ENCODE results near the gene CCDC85B. TPM values are rescaled to one million over a fixed set of nuclear protein-coding genes. Genes with fewer than 3 reads are reported as not detected.

Gene CCDC85B
- total RNA-seq, 1 experiment from 2014 or later: 55.3 TPM

GRCh38 chr11:65903715-65904114, 13.2 kb downstream of the CCDC85B start (continued):
- no peak for TF ChIP-seq TCF7 (CRISPR knock-in tag; IDR thresholded peaks at IDR 0.05; ENCODE audit: low read depth)
- TF ChIP-seq IRF2 (CRISPR knock-in tag; IDR thresholded peaks at IDR 0.05; ENCODE audit: borderline replicate concordance, low read depth): no peak

GRCh38 chr11:65906602-65907001, 16.1 kb downstream of the CCDC85B start:
- TF ChIP-seq ZNF425 (CRISPR knock-in tag; conservative IDR thresholded peaks at IDR 0.05) (no peak), ATF2 (CRISPR knock-in tag; IDR thresholded peaks at IDR 0.05; ENCODE audit: borderline replicate concordance, low read depth) (no peak), MXD4 (CRISPR knock-in tag; IDR thresholded peaks at IDR 0.05; ENCODE audit: borderline replicate concordance) (no peak), AFF4 (CRISPR knock-in tag; IDR thresholded peaks at IDR 0.05; ENCODE audit: borderline replicate concordance) (no peak), RORB (CRISPR knock-in tag; IDR thresholded peaks at IDR 0.05) (no peak), MAX (CRISPR knock-in tag; IDR thresholded peaks at IDR 0.05) (no peak), IRF2 (CRISPR knock-in tag; IDR thresholded peaks at IDR 0.05; ENCODE audit: borderline replicate concordance, low read depth) (no peak), KAT7 (CRISPR knock-in tag; IDR thresholded peaks at IDR 0.05; ENCODE audit: borderline replicate concordance) (no peak), ZBTB43 (CRISPR knock-in tag; IDR thresholded peaks at IDR 0.05) (no peak)
- no peak overlapping the region for H3K27ac Mint-ChIP-seq
- ATAC-seq (no peak), DNase-seq (ENCODE audit: low spot score) (no peak)
- no peaks in the 10 kb centered on the region for H3K9me3 Mint-ChIP-seq
- H3K4me3 Mint-ChIP-seq: no peak overlapping the region
- ChIA-PET CTCF (interaction anchor here (0.6 to 1.9 kb wide), 4 partner anchors 15 to 85 kb away, joined by 3 to 11 read pairs (median 5); partner anchors contain the start of genes CCDC85B and FIBP), POLR2A (interaction anchor here (0.7 kb wide), 1 partner anchor 12 kb away, joined by 3 read pairs; no protein-coding TSS in a partner anchor)
- peaks cover 62% of the 10 kb centered on the region for H3K27me3 Mint-ChIP-seq (ENCODE audit: low read depth)
- peaks cover 2% of the 10 kb centered on the region for H3K4me1 Mint-ChIP-seq
- H3K36me3 Mint-ChIP-seq: no peaks in the 10 kb centered on the region

- no peaks in the 10 kb centered on the region for H3K9me3 Mint-ChIP-seq
These were observed 17.4 kb downstream of the CCDC85B start for GRCh38 chr11:65907878-65908277.

More at GRCh38 chr11:65907878-65908277, 17.4 kb downstream of the CCDC85B start:
- Mint-ChIP-seq H3K27ac (no peak overlapping the region), H3K27me3 (ENCODE audit: low read depth) (peaks cover 50% of the 10 kb centered on the region), H3K36me3 (no peaks in the 10 kb centered on the region), H3K4me3 (no peak overlapping the region), H3K4me1 (peaks cover 5% of the 10 kb centered on the region)
- CTCF ChIA-PET: interaction anchor here (1.0 to 2.1 kb wide), 5 partner anchors 17 to 48 kb away, joined by 3 to 15 read pairs (median 4); partner anchors contain the start of genes CCDC85B, FIBP and MUS81
- no peak for DNase-seq (ENCODE audit: low spot score)
- POLR2A ChIA-PET: interaction anchor here (0.6 kb wide), 2 partner anchors 17 to 93 kb away, joined by 3 to 5 read pairs; no protein-coding TSS in a partner anchor
- TF ChIP-seq SOX15 (CRISPR knock-in tag; IDR thresholded peaks at IDR 0.05) (no peak), RORB (CRISPR knock-in tag; IDR thresholded peaks at IDR 0.05) (no peak), ELF4 (CRISPR knock-in tag; IDR thresholded peaks at IDR 0.05; ENCODE audit: low read depth) (no peak), CDX4 (CRISPR knock-in tag; IDR thresholded peaks at IDR 0.05; ENCODE audit: borderline replicate concordance) (no peak), ESRRA (CRISPR knock-in tag; IDR thresholded peaks at IDR 0.05; ENCODE audit: borderline replicate concordance) (no peak), ZBTB43 (CRISPR knock-in tag; IDR thresholded peaks at IDR 0.05) (no peak), IRF2 (CRISPR knock-in tag; IDR thresholded peaks at IDR 0.05; ENCODE audit: borderline replicate concordance, low read depth) (no peak), ZNF671 (CRISPR knock-in tag; IDR thresholded peaks at IDR 0.05) (no peak)
- no peak for ATAC-seq
